Type B pancreatic cell (in vitro differentiated cells): ENCODE data around the gene REL. TPM values are rescaled to one million over a fixed set of nuclear protein-coding genes. Genes with fewer than 3 reads are reported as not detected.

ENCODE experiments used
- DNase-seq: peaks from one replicate; pipeline ENCODE4 v3.0.0; 2021; ENCODE audit warnings: mixed read lengths; ENCODE audit not compliant: unreplicated experiment; ENCODE audit errors: extremely low spot score
- H3K27ac Mint-ChIP-seq: 2 replicates; pipeline ENCODE4 v1.8.0; 2021; ENCODE audit warnings: mild to moderate bottlenecking, mixed read lengths
- H3K27me3 Mint-ChIP-seq: 2 replicates; pipeline ENCODE4 v1.8.0; 2021; ENCODE audit warnings: mixed read lengths
- H3K36me3 Mint-ChIP-seq: 2 replicates; pipeline ENCODE4 v1.8.0; 2021; ENCODE audit warnings: mixed read lengths
- H3K4me1 Mint-ChIP-seq: one replicate; pipeline ENCODE4 v1.8.0; 2021; ENCODE audit warnings: mixed read lengths; ENCODE audit not compliant: unreplicated experiment
- H3K4me3 Mint-ChIP-seq: 2 replicates; pipeline ENCODE4 v1.8.0; 2021; ENCODE audit warnings: mild to moderate bottlenecking, mixed read lengths
- H3K9me3 Mint-ChIP-seq: 2 replicates; pipeline ENCODE4 v1.8.0; 2021; ENCODE audit warnings: mixed read lengths
- CTCF ChIP-seq: fragments of 200-600 bp; sonication (generic); conservative IDR thresholded peaks from 2 replicates; pipeline ENCODE4 v1.5.0; 2021; ENCODE audit warnings: antibody characterized with exemption, mild to moderate bottlenecking
- total RNA-seq: library from RNA; stranded (reverse); gene quantifications from 2 replicates; pipeline ENCODE4 v1.2.1, GENCODE V29; 2021; ENCODE audit warnings: low replicate concordance

Gene REL
- total RNA-seq, 1 donor from 2014 or later = 11.3 TPM

DNA sequence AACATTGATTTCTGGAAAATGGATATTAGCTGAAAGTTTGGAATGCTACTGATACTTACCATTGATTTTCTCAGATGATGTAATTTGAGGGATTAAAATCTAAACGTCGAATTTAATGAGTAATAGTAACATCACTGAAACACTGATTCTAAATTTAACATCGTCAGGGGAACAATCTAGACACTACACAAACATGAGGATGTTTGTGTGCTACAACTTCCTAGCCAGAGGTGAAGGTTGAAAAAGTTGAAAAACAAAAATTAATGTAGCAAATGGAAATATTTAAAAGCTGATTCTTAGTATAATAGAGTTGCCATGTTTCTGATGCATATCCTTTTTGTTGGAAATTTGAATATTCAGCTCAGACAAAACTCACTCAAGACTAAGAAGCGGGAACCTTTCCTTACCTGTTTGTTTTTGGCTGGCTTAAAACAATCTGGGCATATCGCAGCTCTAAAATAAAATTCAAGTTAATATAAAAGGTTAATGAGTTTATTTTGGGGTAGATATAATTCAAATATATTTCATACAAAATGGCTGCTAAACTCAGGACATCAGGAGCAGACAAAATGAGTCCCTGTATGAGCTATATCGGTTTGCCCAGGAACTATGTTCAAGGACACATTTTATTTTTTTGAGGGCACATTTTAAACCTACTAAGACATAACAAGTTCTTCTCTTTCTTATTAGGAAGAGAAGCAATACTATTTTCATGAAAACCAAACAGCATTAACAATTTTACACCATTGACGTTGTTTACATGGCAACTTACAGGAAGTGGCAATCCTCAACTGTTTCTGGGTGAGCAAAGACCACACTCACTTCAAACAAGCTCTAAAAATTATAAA, 83.5 kb downstream of the REL start:
- no peak for DNase-seq
- Mint-ChIP-seq H3K9me3 (no peaks in the 10 kb centered on the region), H3K4me3 (no peak overlapping the region), H3K36me3 (no peaks in the 10 kb centered on the region), H3K4me1 (no peaks in the 10 kb centered on the region), H3K27ac (peak overlapping the region; percentile 61), H3K27me3 (no peaks in the 10 kb centered on the region)
- no peak for TF ChIP-seq CTCF

GRCh38 chr2:60965499-60965785, 84.1 kb downstream of the REL start:
- H3K27ac Mint-ChIP-seq = peak overlapping the region; percentile 61

GRCh38 chr2:60966507-60967405, 85.4 kb downstream of the REL start:
- no peaks in the 10 kb centered on the region for H3K27me3 Mint-ChIP-seq
- TF ChIP-seq CTCF = no peak
- no peak for DNase-seq
- H3K36me3 Mint-ChIP-seq = no peaks in the 10 kb centered on the region
- H3K9me3 Mint-ChIP-seq = no peaks in the 10 kb centered on the region
- H3K4me1 Mint-ChIP-seq = no peaks in the 10 kb centered on the region
- no peak overlapping the region for H3K27ac Mint-ChIP-seq
- H3K4me3 Mint-ChIP-seq = no peak overlapping the region

More at GRCh38 chr2:60965499-60965785, 84.1 kb downstream of the REL start:
- no peaks in the 10 kb centered on the region for H3K4me1 Mint-ChIP-seq
- H3K27me3 Mint-ChIP-seq = no peaks in the 10 kb centered on the region
- no peak for TF ChIP-seq CTCF
- no peak overlapping the region for H3K4me3 Mint-ChIP-seq
- DNase-seq = no peak
- no peaks in the 10 kb centered on the region for H3K9me3 Mint-ChIP-seq
- H3K36me3 Mint-ChIP-seq = no peaks in the 10 kb centered on the region

- Mint-ChIP-seq H3K4me3 (no peak overlapping the region), H3K36me3 (no peaks in the 10 kb centered on the region), H3K27me3 (no peaks in the 10 kb centered on the region), H3K4me1 (peaks cover 10% of the 10 kb centered on the region), H3K9me3 (no peaks in the 10 kb centered on the region), H3K27ac (no peak overlapping the region)
- no peak for DNase-seq
- no peak for TF ChIP-seq CTCF
These were observed 91.7 kb downstream of the REL start for GRCh38 chr2:60972889-60973656.

GRCh38 chr2:60973705-60974104, 92.3 kb downstream of the REL start:
- Mint-ChIP-seq H3K36me3 (no peaks in the 10 kb centered on the region), H3K4me3 (no peak overlapping the region), H3K4me1 (peaks cover 10% of the 10 kb centered on the region)

More at GRCh38 chr2:60973705-60974104, 92.3 kb downstream of the REL start:
- Mint-ChIP-seq H3K27ac (no peak overlapping the region), H3K9me3 (no peaks in the 10 kb centered on the region), H3K27me3 (no peaks in the 10 kb centered on the region)
- no peak for DNase-seq
- no peak for TF ChIP-seq CTCF
